ENCODE data around the gene C17orf113.

The C17orf113 gene

GRCh38 chr17:42050393-42051012, at the start of gene C17orf113:
Gene C17orf113, minus strand, starts transcription at chr17:42050601. Its CDS starts 7,225 bp downstream, at chr17:42043376.
- H3K4me1 ChIP-seq (ENCODE audit: insufficient read depth, low read length, severe bottlenecking) = peaks cover 5% of the 10 kb centered on the region
- TF ChIP-seq CTCF (IDR thresholded peaks at IDR 0.05; ENCODE audit: low read length) = no peak; the same call in 1 of the 2 replicates
- no peak for TF ChIP-seq EZH2 (IDR thresholded peaks at IDR 0.05; ENCODE audit: borderline replicate concordance, low read length)
- no peaks in the 10 kb centered on the region for H4K20me1 ChIP-seq (ENCODE audit: insufficient read depth, low read length)
- H3K9me3 ChIP-seq (ENCODE audit: low read length) = no peaks in the 10 kb centered on the region
- H3K4me3 ChIP-seq (ENCODE audit: low read depth, low read length, poor library complexity, severe bottlenecking) = peak within 1 kb of the TSS; percentile 51
- no peaks in the 10 kb centered on the region for H3K79me2 ChIP-seq (ENCODE audit: insufficient read depth, low read length)
- H3F3A ChIP-seq (ENCODE audit: insufficient read depth, low read length) = no peaks in the 10 kb centered on the region
- H3K4me2 ChIP-seq (ENCODE audit: low read length) = peak within 1 kb of the TSS; percentile 66
- H3K27ac ChIP-seq (ENCODE audit: low read depth, low read length, poor library complexity, severe bottlenecking) = no peak within 1 kb of the TSS
- H3K27me3 ChIP-seq (ENCODE audit: insufficient read depth, low read length) = peaks cover 21% of the 10 kb centered on the region
- H3K9ac ChIP-seq (ENCODE audit: low read length) = peak within 1 kb of the TSS; percentile 40; the same call in 1 of the 2 replicates
- no peaks in the 10 kb centered on the region for H3K36me3 ChIP-seq (ENCODE audit: insufficient read depth, low read length)
- no peak within 1 kb of the TSS for H2AFZ ChIP-seq (ENCODE audit: low read length)
- H3K9me2 ChIP-seq (ENCODE audit: low read depth, low read length) = no peaks in the 10 kb centered on the region

GRCh38 chr17:42098730-42099399, 48.5 kb upstream of the C17orf113 start:
- no peak overlapping the region for H2AFZ ChIP-seq (ENCODE audit: low read length)
- H3K79me2 ChIP-seq (ENCODE audit: insufficient read depth, low read length) = no peaks in the 10 kb centered on the region
- H3K9me2 ChIP-seq (ENCODE audit: low read depth, low read length) = no peaks in the 10 kb centered on the region
- H3K27me3 ChIP-seq (ENCODE audit: insufficient read depth, low read length) = no peaks in the 10 kb centered on the region; the same call in 1 of the 2 replicates
- H3K4me3 ChIP-seq (ENCODE audit: low read depth, low read length, poor library complexity, severe bottlenecking) = no peak overlapping the region
- H3K4me1 ChIP-seq (ENCODE audit: insufficient read depth, low read length, severe bottlenecking) = peaks cover 10% of the 10 kb centered on the region
- H3K9me3 ChIP-seq (ENCODE audit: low read length) = no peaks in the 10 kb centered on the region
- no peak overlapping the region for H3K4me2 ChIP-seq (ENCODE audit: low read length)
- no peaks in the 10 kb centered on the region for H3F3A ChIP-seq (ENCODE audit: insufficient read depth, low read length)
- no peaks in the 10 kb centered on the region for H4K20me1 ChIP-seq (ENCODE audit: insufficient read depth, low read length)
- no peak overlapping the region for H3K27ac ChIP-seq (ENCODE audit: low read depth, low read length, poor library complexity, severe bottlenecking)
- TF ChIP-seq EZH2 (IDR thresholded peaks at IDR 0.05; ENCODE audit: borderline replicate concordance, low read length) (no peak), CTCF (IDR thresholded peaks at IDR 0.05; ENCODE audit: low read length) (no peak)
- H3K9ac ChIP-seq (ENCODE audit: low read length) = no peak overlapping the region
- H3K36me3 ChIP-seq (ENCODE audit: insufficient read depth, low read length) = no peaks in the 10 kb centered on the region

GRCh38 chr17:42097691-42098631, 47.6 kb upstream of the C17orf113 start, which contains the start of gene ZNF385C:
Gene ZNF385C, minus strand, starts transcription at chr17:42098473. Its CDS starts 35,417 bp downstream, at chr17:42063056.
- H3K4me2 ChIP-seq (ENCODE audit: low read length) = peak within 1 kb of the TSS; percentile 55

More at GRCh38 chr17:42097691-42098631, 47.6 kb upstream of the C17orf113 start, which contains the start of gene ZNF385C:
- Histone ChIP-seq H2AFZ (ENCODE audit: low read length) (no peak within 1 kb of the TSS), H3K27me3 (ENCODE audit: insufficient read depth, low read length) (no peaks in the 10 kb centered on the region; the same call in 1 of the 2 replicates), H3K27ac (ENCODE audit: low read depth, low read length, poor library complexity, severe bottlenecking) (no peak within 1 kb of the TSS), H3K9me3 (ENCODE audit: low read length) (no peaks in the 10 kb centered on the region), H3K36me3 (ENCODE audit: insufficient read depth, low read length) (no peaks in the 10 kb centered on the region), H4K20me1 (ENCODE audit: insufficient read depth, low read length) (no peaks in the 10 kb centered on the region), H3K79me2 (ENCODE audit: insufficient read depth, low read length) (no peaks in the 10 kb centered on the region), H3K4me1 (ENCODE audit: insufficient read depth, low read length, severe bottlenecking) (peaks cover 10% of the 10 kb centered on the region), H3F3A (ENCODE audit: insufficient read depth, low read length) (no peaks in the 10 kb centered on the region), H3K9ac (ENCODE audit: low read length) (no peak within 1 kb of the TSS; the same call in 1 of the 2 replicates), H3K9me2 (ENCODE audit: low read depth, low read length) (no peaks in the 10 kb centered on the region), H3K4me3 (ENCODE audit: low read depth, low read length, poor library complexity, severe bottlenecking) (peak within 1 kb of the TSS; percentile 35)
- TF ChIP-seq EZH2 (IDR thresholded peaks at IDR 0.05; ENCODE audit: borderline replicate concordance, low read length) (no peak), CTCF (IDR thresholded peaks at IDR 0.05; ENCODE audit: low read length) (no peak)
